Neuron (in vitro differentiated cells): Measurements from ENCODE around the gene CELA2B.
"Not testable (repeated sequence)": the region's sequence is repeated elsewhere in the genome, so short reads cannot be mapped to it uniquely, and the experiment has no call there.

Experiments
- H2AFZ ChIP-seq: one replicate; pipeline ENCODE4 v1.6.1; 2013; ENCODE audit warnings: low read depth, mild to moderate bottlenecking, inconsistent platforms, low read length, moderate library complexity
- H3K27me3 ChIP-seq: one replicate; pipeline ENCODE4 v1.6.1; 2013; ENCODE audit warnings: low read length; ENCODE audit not compliant: insufficient read depth
- H3K36me3 ChIP-seq: one replicate; pipeline ENCODE4 v1.6.1; 2013; ENCODE audit warnings: low read length; ENCODE audit not compliant: insufficient read depth
- H3K4me1 ChIP-seq: one replicate; pipeline ENCODE4 v1.6.1; 2013; ENCODE audit warnings: low read length; ENCODE audit not compliant: insufficient read depth
- H3K4me3 ChIP-seq: 2 replicates; pipeline ENCODE4 v1.5.1; 2013; ENCODE audit warnings: mild to moderate bottlenecking, low read length, moderate library complexity
- H3K9me3 ChIP-seq: one replicate; pipeline ENCODE4 v1.6.1; 2013; ENCODE audit warnings: low read length

The CELA2B gene

GRCh38 chr1:15475752-15476314, at the start of gene CELA2B:
Gene CELA2B, plus strand, starts transcription at chr1:15476104. Its CDS starts 22 bp downstream, at chr1:15476126.
- no peaks in the 10 kb centered on the region for H3K27me3 ChIP-seq
- no peak within 1 kb of the TSS for H2AFZ ChIP-seq
- no peak within 1 kb of the TSS for H3K4me3 ChIP-seq
- H3K4me1 ChIP-seq: no peaks in the 10 kb centered on the region
- H3K36me3 ChIP-seq: no peaks in the 10 kb centered on the region
- H3K9me3 ChIP-seq: no peaks in the 10 kb centered on the region

GRCh38 chr1:15426492-15427279, 49.2 kb upstream of the CELA2B start:
- H3K36me3 ChIP-seq: no peaks in the 10 kb centered on the region
- no peak overlapping the region for H3K4me3 ChIP-seq
- H3K4me1 ChIP-seq: no peaks in the 10 kb centered on the region

GRCh38 chr1:15427280-15427666, 48.6 kb upstream of the CELA2B start:
- no peak overlapping the region for H3K4me3 ChIP-seq
- H3K36me3 ChIP-seq: no peaks in the 10 kb centered on the region
- no peak overlapping the region for H2AFZ ChIP-seq
- H3K27me3 ChIP-seq: no peaks in the 10 kb centered on the region
- no peaks in the 10 kb centered on the region for H3K4me1 ChIP-seq
- H3K9me3 ChIP-seq: no peaks in the 10 kb centered on the region

More at GRCh38 chr1:15426492-15427279, 49.2 kb upstream of the CELA2B start:
- H3K27me3 ChIP-seq: no peaks in the 10 kb centered on the region
- no peak overlapping the region for H2AFZ ChIP-seq
- H3K9me3 ChIP-seq: no peaks in the 10 kb centered on the region

GRCh38 chr1:15428252-15428651, 47.7 kb upstream of the CELA2B start:
- not testable (repeated sequence) for H3K36me3 ChIP-seq, H3K27me3 ChIP-seq, H3K4me3 ChIP-seq, H3K4me1 ChIP-seq, H3K9me3 ChIP-seq, H2AFZ ChIP-seq

- H3K27me3 ChIP-seq: no peaks in the 10 kb centered on the region
- no peaks in the 10 kb centered on the region for H3K9me3 ChIP-seq
- H3K4me1 ChIP-seq: no peaks in the 10 kb centered on the region
- H3K36me3 ChIP-seq: no peaks in the 10 kb centered on the region
- H3K4me3 ChIP-seq: no peak overlapping the region
- no peak overlapping the region for H2AFZ ChIP-seq
These were observed 47.0 kb upstream of the CELA2B start for GRCh38 chr1:15428815-15429435.

- H3K4me3 ChIP-seq: no peak overlapping the region
- no peaks in the 10 kb centered on the region for H3K9me3 ChIP-seq
- no peaks in the 10 kb centered on the region for H3K36me3 ChIP-seq
- H3K27me3 ChIP-seq: no peaks in the 10 kb centered on the region
- H2AFZ ChIP-seq: no peak overlapping the region
- H3K4me1 ChIP-seq: no peaks in the 10 kb centered on the region
These were observed 46.2 kb upstream of the CELA2B start for GRCh38 chr1:15429701-15430149.

- Histone ChIP-seq H3K27me3 (no peaks in the 10 kb centered on the region), H3K9me3 (no peaks in the 10 kb centered on the region), H3K4me1 (no peaks in the 10 kb centered on the region), H3K36me3 (no peaks in the 10 kb centered on the region), H2AFZ (no peak overlapping the region), H3K4me3 (no peak overlapping the region)
These were observed 44.9 kb upstream of the CELA2B start for GRCh38 chr1:15430787-15431570.

GRCh38 chr1:15431571-15431948, 44.3 kb upstream of the CELA2B start:
- no peaks in the 10 kb centered on the region for H3K9me3 ChIP-seq
- H3K36me3 ChIP-seq: no peaks in the 10 kb centered on the region
- no peaks in the 10 kb centered on the region for H3K4me1 ChIP-seq
- H3K4me3 ChIP-seq: no peak overlapping the region
- H3K27me3 ChIP-seq: no peaks in the 10 kb centered on the region
- no peak overlapping the region for H2AFZ ChIP-seq

- Histone ChIP-seq H3K4me1 (no peaks in the 10 kb centered on the region), H3K27me3 (no peaks in the 10 kb centered on the region), H3K4me3 (no peak overlapping the region), H2AFZ (no peak overlapping the region), H3K36me3 (no peaks in the 10 kb centered on the region), H3K9me3 (no peaks in the 10 kb centered on the region)
These were observed 43.6 kb upstream of the CELA2B start for GRCh38 chr1:15432324-15432723.

GRCh38 chr1:15433471-15433870, 42.4 kb upstream of the CELA2B start:
- Histone ChIP-seq H3K4me1 (no peaks in the 10 kb centered on the region), H3K36me3 (no peaks in the 10 kb centered on the region), H3K4me3 (no peak overlapping the region), H2AFZ (no peak overlapping the region), H3K27me3 (peaks cover 2% of the 10 kb centered on the region), H3K9me3 (no peaks in the 10 kb centered on the region)

GRCh38 chr1:15434739-15435138, 41.2 kb upstream of the CELA2B start:
- H2AFZ ChIP-seq, H3K36me3 ChIP-seq, H3K27me3 ChIP-seq, H3K9me3 ChIP-seq, H3K4me1 ChIP-seq, H3K4me3 ChIP-seq: not testable (repeated sequence)

- H3K36me3 ChIP-seq: no peaks in the 10 kb centered on the region
- H3K27me3 ChIP-seq: peaks cover 2% of the 10 kb centered on the region
- H3K4me1 ChIP-seq: no peaks in the 10 kb centered on the region
- H2AFZ ChIP-seq: no peak overlapping the region
- no peak overlapping the region for H3K4me3 ChIP-seq
- no peaks in the 10 kb centered on the region for H3K9me3 ChIP-seq
These were observed 40.4 kb upstream of the CELA2B start for GRCh38 chr1:15435239-15436077.
